Stimulated activated CD8-positive, alpha-beta memory T cell treated with anti-CD3 and anti-CD28 coated beads, Interleukin-15, amount 100 ng/mL, for 24 hours (primary cell): Measurements from ENCODE around the gene AKT3.
"Not testable (repeated sequence)": the region's sequence is repeated elsewhere in the genome, so short reads cannot be mapped to it uniquely, and the experiment has no call there.

Experiments used
- DNase-seq: peaks from one replicate; pipeline ENCODE4 v3.0.0-alpha.2; 2020; ENCODE audit warnings: low read depth

Gene AKT3

DNA sequence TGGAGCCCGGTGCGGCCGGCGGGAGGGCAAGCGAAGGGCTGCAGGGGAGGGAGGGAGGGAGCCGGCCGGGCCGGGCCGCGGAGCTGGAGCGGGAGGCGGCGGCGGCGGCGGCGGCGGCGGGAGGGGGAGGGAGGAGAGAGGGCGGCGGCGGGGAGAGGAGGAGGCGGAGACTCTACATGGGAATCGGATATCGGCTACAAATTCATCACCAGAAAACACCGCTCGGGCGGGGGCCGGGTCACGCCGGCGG lies at the start of gene AKT3:
Gene AKT3 (minus strand): TSS at position 42 of the 250 bp plus-strand sequence. CDS start 7,073 bp downstream, outside the sequence.
- DNase-seq: peak; percentile 59

- no peak for DNase-seq
Observed at GRCh38 chr1:243898278-243898677, 48.2 kb upstream of the AKT3 start.

DNA sequence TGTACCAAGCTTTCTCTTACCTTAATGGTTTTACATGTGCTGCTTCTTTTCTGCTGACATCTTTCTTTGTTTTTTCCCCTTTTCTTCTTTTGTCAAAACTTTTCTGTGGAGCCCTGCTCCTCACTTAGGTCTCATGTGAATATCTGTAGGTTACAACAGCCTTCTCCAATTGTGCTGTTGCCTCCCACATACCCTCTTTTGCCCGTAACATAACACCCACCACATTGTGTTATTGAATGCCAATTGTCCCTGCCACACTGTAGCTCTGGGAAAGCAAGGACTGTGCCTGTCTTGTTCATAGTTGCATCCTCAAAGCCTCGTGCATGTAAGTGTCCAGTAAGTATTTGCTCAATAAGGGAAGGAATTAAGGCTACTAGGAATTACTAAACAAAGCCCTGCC lies 46.3 kb upstream of the AKT3 start:
- DNase-seq: no peak

GRCh38 chr1:243892456-243892855 lies 42.4 kb upstream of the AKT3 start:
- no peak for DNase-seq

- no peak for DNase-seq
Observed at GRCh38 chr1:243890576-243890975, 40.5 kb upstream of the AKT3 start.

DNA sequence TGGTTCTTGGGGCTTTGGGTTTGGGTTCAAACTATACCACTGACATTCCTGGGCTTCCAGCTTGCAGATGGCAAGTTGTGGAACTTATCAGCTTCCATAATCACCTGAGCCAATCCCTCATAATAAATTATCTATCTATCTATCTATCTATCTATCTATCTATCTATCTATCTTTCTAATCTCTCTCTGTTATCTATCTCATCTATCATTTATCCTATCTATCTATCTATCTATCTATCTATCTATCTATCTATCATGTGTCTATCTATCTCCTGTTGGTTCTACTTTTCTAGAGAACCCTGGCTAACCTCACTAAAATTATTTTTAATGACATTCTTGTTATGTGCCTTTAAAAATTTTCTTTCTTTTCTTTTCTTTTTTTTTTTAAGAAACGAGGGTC lies 35.8 kb upstream of the AKT3 start:
- DNase-seq: no peak

GRCh38 chr1:243884603-243885002 lies 34.6 kb upstream of the AKT3 start:
- DNase-seq: no peak

DNA sequence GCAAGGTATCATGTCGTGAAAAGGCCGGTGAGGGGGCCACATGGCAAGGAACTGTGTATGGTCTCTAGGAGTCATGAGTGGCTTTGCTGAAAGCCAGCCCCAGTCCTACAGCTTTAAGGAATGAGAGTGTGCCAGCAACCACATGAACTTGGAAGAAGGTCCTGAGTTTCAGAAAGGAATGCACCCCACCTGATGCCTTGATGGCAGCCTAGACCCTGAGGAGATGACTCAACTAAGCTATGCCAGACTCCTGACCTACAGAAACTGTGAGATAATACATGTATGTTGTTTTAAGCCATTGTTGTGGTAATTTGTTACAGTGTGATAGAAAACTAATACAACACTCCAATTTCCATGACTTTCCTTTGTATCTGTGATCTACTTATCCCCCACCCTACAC lies 33.5 kb upstream of the AKT3 start:
- DNase-seq: no peak

GRCh38 chr1:243882276-243882675 lies 32.2 kb upstream of the AKT3 start:
- DNase-seq: no peak

- not testable (repeated sequence) for DNase-seq
Observed at GRCh38 chr1:243877058-243877457, 27.0 kb upstream of the AKT3 start.

GRCh38 chr1:243855616-243856318 lies 5.7 kb upstream of the AKT3 start:
- no peak for DNase-seq

- DNase-seq: no peak
Observed at GRCh38 chr1:243851765-243852164, 1.7 kb upstream of the AKT3 start.

DNA sequence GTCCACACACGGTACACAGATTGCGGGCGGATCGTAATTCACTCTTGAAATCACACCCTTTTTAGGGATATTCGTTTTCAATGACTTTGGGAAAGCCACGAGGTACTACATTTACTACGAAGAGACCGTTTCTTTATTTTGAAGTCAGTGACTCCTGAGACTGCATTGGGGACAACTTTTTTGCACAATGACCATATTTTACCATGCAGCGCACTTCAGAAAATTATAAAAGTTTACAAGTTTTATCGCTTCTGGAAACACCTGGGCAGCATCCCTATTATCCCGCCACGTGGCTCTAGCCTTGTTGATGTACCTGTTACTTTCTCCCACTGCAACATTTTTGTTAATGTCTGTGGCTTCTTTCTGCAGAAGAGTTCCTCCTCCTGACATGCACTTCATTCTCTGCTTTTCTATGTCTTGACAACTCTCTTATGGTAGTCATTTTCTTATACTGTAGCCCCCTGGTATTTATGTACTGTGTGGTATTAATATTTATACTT lies 1.3 kb upstream of the AKT3 start:
- DNase-seq: no peak

- peak; percentile 52 for DNase-seq
Observed at GRCh38 chr1:243850452-243851256, 611 bp upstream of the AKT3 start.

- DNase-seq: peak; percentile 39
Observed at GRCh38 chr1:243849421-243850201, 432 bp downstream of the AKT3 start.

DNA sequence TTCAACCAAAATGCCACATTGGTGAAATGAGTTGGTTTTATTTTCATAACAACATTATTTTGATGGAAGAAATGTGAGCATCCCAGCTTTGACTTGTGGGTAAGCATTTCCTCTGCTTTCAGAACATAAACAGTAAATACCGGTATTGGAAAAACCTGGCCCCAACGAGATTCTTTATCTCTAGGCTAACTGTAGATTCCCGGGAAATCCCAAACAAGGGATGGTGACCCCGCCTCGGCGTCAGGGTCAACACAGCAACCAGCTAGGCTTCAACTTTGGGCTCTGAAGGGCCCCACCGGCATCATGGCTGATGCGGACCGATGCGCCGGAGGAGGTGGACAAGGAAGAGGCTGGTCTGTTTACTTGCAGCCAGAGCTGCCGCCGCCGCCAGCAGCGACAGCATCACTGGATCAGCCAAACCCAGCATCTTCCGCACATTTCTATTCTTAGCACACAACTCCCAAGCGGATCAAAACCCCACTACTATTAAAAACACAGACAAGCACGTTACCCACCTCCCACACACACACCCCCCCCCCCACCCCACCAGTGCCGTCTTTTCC lies 1.1 kb downstream of the AKT3 start:
- DNase-seq: peak; percentile 19

GRCh38 chr1:243848165-243848857 lies 1.7 kb downstream of the AKT3 start:
- DNase-seq: no peak

- DNase-seq: no peak
Observed at GRCh38 chr1:243846761-243847160, 3.3 kb downstream of the AKT3 start.

DNA sequence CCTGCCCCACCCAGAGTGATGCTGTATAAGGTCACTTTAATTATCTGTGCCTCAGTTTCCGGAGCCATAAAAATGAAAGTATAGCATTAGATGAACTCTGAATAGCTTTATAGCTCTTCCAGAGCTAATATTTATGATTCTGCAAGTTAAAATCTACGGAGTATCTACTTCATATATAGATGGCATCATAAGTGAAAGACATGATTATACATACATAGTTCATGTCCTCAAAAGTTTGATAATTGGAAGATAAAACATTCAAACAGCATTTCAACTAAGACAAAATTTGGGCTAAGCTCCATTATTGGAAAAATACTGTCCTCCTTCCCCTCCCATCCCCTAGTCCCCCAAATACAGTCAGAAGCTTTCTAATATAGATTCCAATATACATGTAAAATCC lies 4.2 kb downstream of the AKT3 start:
- no peak for DNase-seq

GRCh38 chr1:243844186-243844585 lies 5.9 kb downstream of the AKT3 start:
- DNase-seq: no peak

DNA sequence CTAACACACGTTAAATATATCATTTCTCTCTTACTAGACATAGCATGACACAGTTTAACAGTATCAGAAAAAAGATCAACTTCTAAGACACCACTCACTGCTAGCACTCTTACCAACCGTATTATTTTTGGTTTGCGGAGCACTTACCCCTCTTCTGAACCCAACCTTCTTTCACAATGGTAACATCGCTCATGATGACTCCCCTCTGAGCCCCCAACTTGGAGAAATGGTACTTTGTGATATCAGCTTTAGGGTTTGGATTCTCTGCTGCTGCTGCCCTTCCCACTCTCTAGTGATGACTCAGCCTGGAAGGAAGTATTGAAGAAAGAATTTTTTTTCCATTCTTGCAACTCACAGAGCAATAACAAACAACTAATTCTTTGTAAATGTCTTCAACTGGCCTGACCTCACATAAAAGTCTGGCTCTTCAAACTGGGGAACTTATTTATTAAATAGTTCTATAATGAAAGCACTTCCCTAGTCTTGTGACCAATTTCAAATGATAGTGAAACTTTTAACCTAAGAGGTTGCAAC lies 7.0 kb downstream of the AKT3 start:
- DNase-seq: no peak

- no peak for DNase-seq
Observed at GRCh38 chr1:243842161-243842560, 7.9 kb downstream of the AKT3 start.
